RWPE2 (cell line): Measurements from ENCODE around the gene DUSP14.

Source experiments
- ATAC-seq: fragments of 200-7000 bp; cut with Tn5 transposase; 3 replicates; pipeline ENCODE4 v1.9.1; 2021; ENCODE audit warnings: low read depth
- DNase-seq: peaks from one replicate; pipeline ENCODE4 v3.0.0-alpha.2; 2020; ENCODE audit warnings: low spot score
- H3K27ac ChIP-seq: fragments of 450-650 bp; 2 replicates; pipeline ENCODE4 v1.5.1; 2017; ENCODE audit warnings: mild to moderate bottlenecking; ENCODE audit not compliant: poor library complexity, severe bottlenecking
- H3K27me3 ChIP-seq: fragments of 250-450 bp; sonication (Bioruptor Pico); 2 replicates; pipeline ENCODE4 v1.5.1; 2021; ENCODE audit warnings: mild to moderate bottlenecking, moderate library complexity; ENCODE audit not compliant: insufficient read depth, poor library complexity, severe bottlenecking
- H3K36me3 ChIP-seq: fragments of 250-450 bp; sonication (Bioruptor Pico); 2 replicates; pipeline ENCODE4 v1.5.1; 2020; ENCODE audit warnings: low read depth, mild to moderate bottlenecking, moderate library complexity
- H3K4me1 ChIP-seq: fragments of 250-450 bp; sonication (Bioruptor Pico); 2 replicates; pipeline ENCODE4 v1.5.1; 2021; ENCODE audit warnings: mild to moderate bottlenecking, moderate library complexity; ENCODE audit not compliant: insufficient read depth, poor library complexity, severe bottlenecking
- H3K4me3 ChIP-seq: fragments of 250-450 bp; sonication (Bioruptor Pico); 2 replicates; pipeline ENCODE4 v1.5.1; 2021; ENCODE audit warnings: mild to moderate bottlenecking, moderate library complexity; ENCODE audit not compliant: severe bottlenecking
- H3K9me3 ChIP-seq: fragments of 250-450 bp; sonication (Bioruptor Pico); 2 replicates; pipeline ENCODE4 v1.5.1; 2021; ENCODE audit warnings: mild to moderate bottlenecking, moderate library complexity; ENCODE audit not compliant: severe bottlenecking
- TF ChIP-seq, protein P1 (sequence below): fragments of 450-650 bp; IDR thresholded peaks from one replicate; pipeline ENCODE4 v1.5.1; 2017; ENCODE audit warnings: mild to moderate bottlenecking, moderate library complexity; ENCODE audit not compliant: poor library complexity, severe bottlenecking

DUSP14 gene

GRCh38 chr17:37523715-37524219 lies 34.1 kb downstream of the DUSP14 start:
- Histone ChIP-seq H3K4me3 (no peak overlapping the region), H3K4me1 (no peaks in the 10 kb centered on the region), H3K27me3 (no peaks in the 10 kb centered on the region), H3K27ac (no peak overlapping the region), H3K36me3 (peaks cover 28% of the 10 kb centered on the region), H3K9me3 (no peaks in the 10 kb centered on the region)
- no peak for ATAC-seq
- TF ChIP-seq, protein P1, sequence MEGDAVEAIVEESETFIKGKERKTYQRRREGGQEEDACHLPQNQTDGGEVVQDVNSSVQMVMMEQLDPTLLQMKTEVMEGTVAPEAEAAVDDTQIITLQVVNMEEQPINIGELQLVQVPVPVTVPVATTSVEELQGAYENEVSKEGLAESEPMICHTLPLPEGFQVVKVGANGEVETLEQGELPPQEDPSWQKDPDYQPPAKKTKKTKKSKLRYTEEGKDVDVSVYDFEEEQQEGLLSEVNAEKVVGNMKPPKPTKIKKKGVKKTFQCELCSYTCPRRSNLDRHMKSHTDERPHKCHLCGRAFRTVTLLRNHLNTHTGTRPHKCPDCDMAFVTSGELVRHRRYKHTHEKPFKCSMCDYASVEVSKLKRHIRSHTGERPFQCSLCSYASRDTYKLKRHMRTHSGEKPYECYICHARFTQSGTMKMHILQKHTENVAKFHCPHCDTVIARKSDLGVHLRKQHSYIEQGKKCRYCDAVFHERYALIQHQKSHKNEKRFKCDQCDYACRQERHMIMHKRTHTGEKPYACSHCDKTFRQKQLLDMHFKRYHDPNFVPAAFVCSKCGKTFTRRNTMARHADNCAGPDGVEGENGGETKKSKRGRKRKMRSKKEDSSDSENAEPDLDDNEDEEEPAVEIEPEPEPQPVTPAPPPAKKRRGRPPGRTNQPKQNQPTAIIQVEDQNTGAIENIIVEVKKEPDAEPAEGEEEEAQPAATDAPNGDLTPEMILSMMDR: no peak
- no peak for DNase-seq

DNA sequence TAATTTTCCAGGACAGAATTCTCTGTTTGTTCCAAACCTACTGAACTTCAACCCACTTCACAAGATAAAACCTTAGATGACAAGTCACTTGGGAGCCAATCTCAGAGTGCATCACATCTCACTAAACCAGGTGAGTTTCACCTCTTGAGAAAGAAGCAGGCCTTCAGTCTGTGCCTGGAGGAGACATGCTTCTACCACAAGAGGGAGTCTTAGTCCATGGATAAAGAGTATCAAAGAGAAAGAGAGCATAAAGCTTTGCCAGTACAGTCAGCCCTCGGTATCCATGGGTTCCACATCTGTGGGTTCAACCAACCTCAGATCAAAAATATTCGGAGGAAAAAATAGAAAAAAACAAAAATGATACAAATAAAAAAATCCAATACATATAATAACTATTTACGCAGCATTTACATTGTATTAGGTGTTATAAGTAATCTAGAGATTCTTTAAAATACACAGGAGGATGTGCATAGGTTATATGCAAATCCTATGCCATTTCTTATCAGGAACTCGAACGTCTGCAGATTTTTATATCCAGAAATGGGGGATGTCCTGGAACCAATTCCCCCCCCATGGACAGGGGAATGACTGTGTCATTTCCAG lies 37.7 kb downstream of the DUSP14 start:
- Histone ChIP-seq H3K4me3 (no peak overlapping the region), H3K36me3 (peaks cover 39% of the 10 kb centered on the region), H3K9me3 (no peaks in the 10 kb centered on the region), H3K4me1 (no peaks in the 10 kb centered on the region), H3K27ac (no peak overlapping the region), H3K27me3 (no peaks in the 10 kb centered on the region)
- TF ChIP-seq, protein P1: peak; percentile 89
- no peak for DNase-seq
- peak; percentile 98 for ATAC-seq

DNA sequence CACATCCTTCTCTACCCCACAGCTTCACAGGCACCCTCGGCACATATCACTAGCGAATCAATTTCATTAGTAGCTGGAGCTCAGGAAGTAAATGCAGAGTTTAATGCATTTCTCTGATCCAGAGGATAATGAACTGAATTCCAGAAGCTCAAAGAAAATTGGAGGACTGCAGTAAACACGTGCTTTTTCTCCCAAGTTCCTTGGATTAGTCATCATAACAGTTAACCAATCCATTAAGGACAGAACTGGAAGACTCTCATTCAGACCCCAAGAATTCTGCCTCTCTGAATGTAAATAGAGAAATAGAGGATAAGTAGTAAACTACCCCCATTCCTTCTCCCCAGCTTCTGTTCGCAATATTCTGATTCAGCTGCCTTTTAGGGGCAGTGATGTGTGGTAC lies 40.7 kb downstream of the DUSP14 start:
- Histone ChIP-seq H3K9me3 (no peaks in the 10 kb centered on the region), H3K4me1 (no peaks in the 10 kb centered on the region), H3K27ac (no peak overlapping the region), H3K4me3 (no peak overlapping the region), H3K27me3 (no peaks in the 10 kb centered on the region), H3K36me3 (peaks cover 39% of the 10 kb centered on the region)
- ATAC-seq: no peak
- TF ChIP-seq, protein P1: no peak
- DNase-seq: no peak

DNA sequence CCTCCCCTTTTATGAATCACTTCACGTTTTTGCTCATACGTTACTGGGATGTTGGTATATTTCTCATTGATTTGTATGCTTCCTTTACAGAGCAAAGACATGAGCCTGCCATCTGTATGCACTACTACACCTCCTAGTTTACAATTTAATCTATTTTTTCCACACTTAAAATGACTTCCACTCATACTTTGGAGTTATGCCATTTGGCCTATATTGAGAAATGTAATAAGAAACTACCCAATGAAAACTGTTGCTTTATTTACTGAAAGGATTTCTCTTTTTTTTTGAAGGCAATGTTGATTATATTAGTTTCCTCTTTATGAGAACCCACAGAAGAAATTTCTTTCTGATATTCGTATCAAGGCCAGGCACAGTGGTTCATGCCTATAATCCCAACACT lies 43.1 kb downstream of the DUSP14 start:
- H3K27ac ChIP-seq: no peak overlapping the region
- ATAC-seq (no peak), DNase-seq (no peak)
- TF ChIP-seq, protein P1: no peak
- H3K4me1 ChIP-seq: no peaks in the 10 kb centered on the region
- H3K36me3 ChIP-seq: peaks cover 43% of the 10 kb centered on the region
- no peaks in the 10 kb centered on the region for H3K9me3 ChIP-seq
- no peaks in the 10 kb centered on the region for H3K27me3 ChIP-seq
- no peak overlapping the region for H3K4me3 ChIP-seq

- Histone ChIP-seq H3K27me3 (no peaks in the 10 kb centered on the region), H3K4me3 (no peak overlapping the region), H3K4me1 (no peaks in the 10 kb centered on the region), H3K36me3 (peaks cover 57% of the 10 kb centered on the region), H3K27ac (no peak overlapping the region), H3K9me3 (no peaks in the 10 kb centered on the region)
- ATAC-seq (no peak), DNase-seq (no peak)
- TF ChIP-seq, protein P1: no peak
Observed at GRCh38 chr17:37535906-37536305, 46.2 kb downstream of the DUSP14 start.
